Lower leg skin (tissue), 4 donors: ENCODE measurements around the gene CNKSR3. TPM values are rescaled to one million over a fixed set of nuclear protein-coding genes. Genes with fewer than 3 reads are reported as not detected.

ENCODE experiments used
- DNase-seq, 2 donors: peaks; one replicate each; pipeline ENCODE4 v3.0.0-alpha.2; 2019; ENCODE audit warnings: low spot score in 2 of 2
- H3K4me3 ChIP-seq: fragments of 200-600 bp; sonication (generic); 2 replicates; pipeline ENCODE4 v1.5.1; 2017; ENCODE audit warnings: mild to moderate bottlenecking, low read depth; ENCODE audit not compliant: poor library complexity, severe bottlenecking
- POLR2A ChIP-seq, 2 donors: fragments of 450-650 bp; IDR thresholded peaks; one replicate each; pipeline ENCODE4 v1.6.1; 2016 to 2017; ENCODE audit warnings: antibody characterized with exemption in 2 of 2, mild to moderate bottlenecking in 1 of 2, moderate library complexity in 1 of 2
- WGBS, 2 donors: methylation state at CpG; one replicate each; pipeline ENCODE4 v1.1.5; 2018; 5-methylcytosine and 5-hydroxymethylcytosine counted together
- intact Hi-C: fragments of 100-400 bp; cut with DNase I; formaldehyde crosslinking; loops from one replicate; pipeline ENCODE4 v1.15.0; 2023; ENCODE audit warnings: low total_unique reads
- total RNA-seq, 4 donors: library from RNA; depleted of rRNA; stranded (reverse); fragments of >200 nt; gene quantifications; one replicate each; pipeline ENCODE4 v1.1.0, GENCODE V29; 2016
- TF ChIP-seq, protein P1 (sequence below), 3 donors: fragments of 450-650 bp; IDR thresholded peaks; one replicate each; pipeline ENCODE4 v1.5.1; 2016; ENCODE audit warnings: antibody characterized with exemption in 3 of 3, mild to moderate bottlenecking in 3 of 3, moderate library complexity in 2 of 3

Gene CNKSR3
- total RNA-seq, 4 donors from 2014 or later, result 8.8 to 11.1 (median 9.4) TPM

DNA sequence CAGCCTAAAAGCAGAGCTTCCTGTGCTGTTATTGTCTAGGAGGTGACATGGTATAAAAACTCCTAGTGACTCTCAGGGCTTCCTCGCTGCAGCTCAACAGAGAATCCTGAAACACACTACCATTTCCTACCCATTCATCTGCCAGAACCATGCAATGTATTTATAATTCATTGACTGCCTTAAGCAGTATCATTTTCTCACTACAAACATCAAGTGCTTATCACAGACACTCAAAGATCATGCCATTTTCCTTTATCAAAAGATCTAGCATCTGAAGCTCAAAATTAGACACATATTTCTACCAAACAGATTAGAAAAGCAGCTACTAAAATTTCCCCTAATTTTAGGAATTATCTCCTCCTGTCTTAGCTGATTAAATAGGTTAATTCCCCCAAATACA lies 83.5 kb downstream of the CNKSR3 start:
- intact Hi-C loops, result no loop called here
- WGBS, 2 donors, result 96 to 100% methylated on average over 1 of the region's 1 CpG
- no peak overlapping the region for H3K4me3 ChIP-seq
- TF ChIP-seq, protein P1, sequence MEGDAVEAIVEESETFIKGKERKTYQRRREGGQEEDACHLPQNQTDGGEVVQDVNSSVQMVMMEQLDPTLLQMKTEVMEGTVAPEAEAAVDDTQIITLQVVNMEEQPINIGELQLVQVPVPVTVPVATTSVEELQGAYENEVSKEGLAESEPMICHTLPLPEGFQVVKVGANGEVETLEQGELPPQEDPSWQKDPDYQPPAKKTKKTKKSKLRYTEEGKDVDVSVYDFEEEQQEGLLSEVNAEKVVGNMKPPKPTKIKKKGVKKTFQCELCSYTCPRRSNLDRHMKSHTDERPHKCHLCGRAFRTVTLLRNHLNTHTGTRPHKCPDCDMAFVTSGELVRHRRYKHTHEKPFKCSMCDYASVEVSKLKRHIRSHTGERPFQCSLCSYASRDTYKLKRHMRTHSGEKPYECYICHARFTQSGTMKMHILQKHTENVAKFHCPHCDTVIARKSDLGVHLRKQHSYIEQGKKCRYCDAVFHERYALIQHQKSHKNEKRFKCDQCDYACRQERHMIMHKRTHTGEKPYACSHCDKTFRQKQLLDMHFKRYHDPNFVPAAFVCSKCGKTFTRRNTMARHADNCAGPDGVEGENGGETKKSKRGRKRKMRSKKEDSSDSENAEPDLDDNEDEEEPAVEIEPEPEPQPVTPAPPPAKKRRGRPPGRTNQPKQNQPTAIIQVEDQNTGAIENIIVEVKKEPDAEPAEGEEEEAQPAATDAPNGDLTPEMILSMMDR (IDR thresholded peaks at IDR 0.05), result no peak
- TF ChIP-seq POLR2A (IDR thresholded peaks at IDR 0.05), result no peak
- no peak for DNase-seq

DNA sequence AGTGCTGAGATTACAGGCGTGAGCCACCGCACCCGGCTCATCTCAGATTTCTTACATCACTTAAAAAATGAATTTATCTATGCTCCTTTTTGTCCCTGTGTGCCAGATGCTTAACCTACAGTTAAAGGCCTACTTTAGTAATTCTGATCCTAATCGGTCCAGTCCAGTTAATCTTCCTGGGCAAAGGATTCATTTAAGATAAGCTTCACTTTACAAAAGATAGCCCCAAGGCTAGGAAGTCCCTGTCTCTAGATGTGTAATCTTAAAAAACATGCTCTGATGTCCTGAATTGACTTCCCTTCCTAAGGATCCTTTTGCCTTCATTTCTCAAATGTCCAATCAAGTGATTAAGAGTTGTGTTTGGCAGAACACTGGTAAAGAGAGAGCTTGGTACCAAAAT lies 85.5 kb downstream of the CNKSR3 start:
- intact Hi-C loops, result no loop called here
- DNase-seq, result no peak
- TF ChIP-seq, protein P1 (IDR thresholded peaks at IDR 0.05), result no peak
- no peak for TF ChIP-seq POLR2A (IDR thresholded peaks at IDR 0.05)
- WGBS, 2 donors, result 93 to 94% methylated on average over 4 of the region's 4 CpGs
- H3K4me3 ChIP-seq, result no peak overlapping the region

DNA sequence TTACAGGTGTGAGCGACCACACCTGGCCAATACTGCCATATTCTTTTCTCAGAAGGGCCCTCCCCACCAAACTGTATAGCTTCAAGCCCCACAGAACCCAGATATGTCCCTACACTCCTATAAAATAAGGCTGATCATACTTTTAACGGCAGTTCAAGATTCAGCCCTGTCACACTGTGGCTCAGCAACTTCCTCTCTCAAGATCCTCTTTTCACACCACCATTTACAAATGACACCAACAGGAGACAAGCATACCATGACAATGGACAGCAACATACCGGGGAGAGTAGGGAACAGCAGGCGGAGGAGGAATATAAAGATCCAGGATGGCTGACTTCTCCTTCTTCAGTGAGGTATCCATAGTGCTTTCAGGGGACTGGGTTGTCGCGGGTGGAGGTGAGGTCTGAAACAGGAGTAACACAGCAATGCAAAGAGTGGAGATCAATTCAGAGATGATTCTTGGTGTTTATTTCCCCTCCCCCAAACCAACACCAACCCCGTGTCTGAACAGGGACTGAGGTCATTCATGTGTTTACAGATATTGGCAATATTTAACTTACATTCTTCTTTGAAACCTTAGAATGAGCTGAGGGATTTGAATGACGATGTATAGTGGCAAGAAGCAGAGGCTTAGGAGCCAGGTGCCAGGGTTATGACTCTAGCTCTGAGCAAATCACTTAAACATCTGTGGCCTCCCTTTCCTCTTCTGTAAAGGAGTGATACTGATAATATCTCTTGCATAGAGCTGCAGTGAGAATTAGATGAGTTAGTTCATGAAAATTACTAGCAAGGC lies 96.3 kb downstream of the CNKSR3 start:
- DNase-seq, result no peak
- TF ChIP-seq, protein P1 (IDR thresholded peaks at IDR 0.05), result no peak
- TF ChIP-seq POLR2A (IDR thresholded peaks at IDR 0.05), result no peak
- WGBS, 2 donors, result 92 to 94% methylated on average over 8 of the region's 8 CpGs
- H3K4me3 ChIP-seq, result no peak overlapping the region
- intact Hi-C loops, result no loop called here

DNA sequence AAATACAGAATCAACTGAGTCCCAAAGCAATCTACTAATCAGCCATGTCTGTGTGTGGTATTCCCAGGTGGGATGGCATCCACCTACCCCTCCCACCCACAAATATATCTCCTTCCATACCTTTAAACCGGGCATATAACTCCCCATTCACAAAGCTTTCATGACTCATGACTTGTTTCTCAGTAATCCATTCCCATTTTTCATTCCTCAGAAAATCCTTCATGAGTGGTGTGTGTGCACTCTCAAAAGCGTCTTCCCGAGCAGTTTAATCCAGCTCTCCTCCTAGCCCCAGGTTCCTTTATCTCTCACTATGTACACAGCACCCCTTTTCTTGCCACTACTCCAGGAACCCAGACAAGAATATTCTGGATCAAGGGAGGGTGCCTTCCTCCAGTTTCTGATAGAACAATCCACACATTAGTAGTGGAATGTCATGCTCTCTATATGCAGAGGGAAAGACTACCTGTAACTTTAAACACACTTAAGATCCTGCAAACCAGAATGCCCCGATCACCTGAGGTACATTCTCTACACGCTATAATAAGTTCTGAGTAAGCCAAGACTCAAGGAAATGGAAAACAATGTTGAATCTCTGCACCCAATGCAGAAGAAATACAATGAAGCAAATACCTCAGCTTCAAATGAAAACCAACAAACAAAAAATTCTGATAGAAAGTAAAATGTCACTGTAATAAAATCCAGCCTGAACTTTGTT lies 98.2 kb downstream of the CNKSR3 start:
- intact Hi-C loops, result no loop called here
- no peak overlapping the region for H3K4me3 ChIP-seq
- DNase-seq, result no peak
- TF ChIP-seq POLR2A (IDR thresholded peaks at IDR 0.05), result no peak
- TF ChIP-seq, protein P1 (IDR thresholded peaks at IDR 0.05), result no peak
- 72 to 74% methylated on average over 5 of the region's 5 CpGs for WGBS, 2 donors

DNA sequence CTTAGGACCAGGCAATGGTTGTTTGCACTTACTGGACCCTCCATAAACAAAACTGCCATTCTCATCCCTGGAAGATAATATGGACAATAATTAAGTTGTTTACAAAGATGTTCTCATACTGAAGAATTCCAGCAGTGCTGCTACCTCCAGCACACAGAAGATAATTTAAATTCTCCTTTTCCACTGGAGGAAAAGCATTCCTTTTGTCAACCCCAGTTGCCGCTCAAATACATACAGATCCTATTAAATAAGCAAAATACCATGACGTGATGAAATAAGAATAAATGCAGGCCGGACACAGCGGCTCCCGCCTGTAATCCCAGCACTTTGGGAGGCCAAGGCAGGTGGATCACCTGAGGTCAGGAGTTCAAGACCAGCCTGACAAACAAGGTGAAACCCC lies 99.4 kb downstream of the CNKSR3 start:
- no peak for TF ChIP-seq POLR2A (IDR thresholded peaks at IDR 0.05)
- TF ChIP-seq, protein P1 (IDR thresholded peaks at IDR 0.05), result no peak
- DNase-seq, result no peak
- WGBS, 2 donors, result 81 to 86% methylated on average over 5 of the region's 5 CpGs
- no peak overlapping the region for H3K4me3 ChIP-seq
- intact Hi-C loops, result no loop called here
